NCI-H2227 (cell line): ENCODE results near the gene WDR45.

ENCODE experiments used
- DNase-seq: peaks from one replicate; lab custom pipeline; 2025; ENCODE audit not compliant: unreplicated experiment; lab: John Stamatoyannopoulos, UW

The WDR45 gene

DNA sequence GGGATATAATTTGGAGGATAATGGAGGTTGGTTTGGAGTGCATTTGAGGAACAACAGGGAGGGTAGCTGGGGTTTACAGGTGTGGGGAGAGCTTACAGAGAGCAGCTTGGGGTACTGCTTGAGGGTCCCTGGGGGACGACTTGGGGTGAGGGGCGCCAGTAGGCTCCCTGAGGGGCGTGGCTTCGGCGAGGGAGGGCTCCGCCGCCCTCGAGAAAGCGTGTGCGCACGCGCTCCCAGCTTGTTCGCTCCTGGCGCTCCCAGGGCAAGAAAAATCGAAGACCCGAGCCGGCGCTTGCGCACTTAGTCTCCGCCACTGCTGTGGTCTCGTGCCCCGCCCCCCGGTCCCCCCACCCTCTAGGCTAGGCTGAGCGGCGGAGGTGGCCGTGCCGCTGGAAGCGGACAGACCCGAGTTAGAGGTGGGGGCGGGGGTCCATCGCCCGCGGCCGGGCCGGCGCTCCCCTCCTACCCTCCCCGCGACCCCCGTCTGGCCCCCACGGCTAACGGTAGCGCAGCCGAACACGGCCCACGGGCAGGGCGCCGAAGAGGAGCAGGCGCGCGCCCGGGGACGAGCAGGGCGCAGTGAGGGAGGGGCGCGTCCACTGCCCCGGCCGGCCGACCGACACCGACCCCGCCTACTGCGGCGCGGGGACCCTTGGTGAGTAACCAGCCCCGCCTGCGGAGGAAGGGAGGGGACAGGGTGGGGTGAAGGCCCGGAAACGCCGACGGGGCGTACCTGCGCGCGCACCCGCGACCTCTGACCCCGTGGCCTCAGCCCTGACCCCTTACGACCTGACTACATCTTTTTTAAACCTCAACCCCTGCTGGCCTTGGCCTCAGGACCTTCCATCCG is 26.2 kb downstream of the WDR45 start:
- peak; percentile 98 for DNase-seq

DNA sequence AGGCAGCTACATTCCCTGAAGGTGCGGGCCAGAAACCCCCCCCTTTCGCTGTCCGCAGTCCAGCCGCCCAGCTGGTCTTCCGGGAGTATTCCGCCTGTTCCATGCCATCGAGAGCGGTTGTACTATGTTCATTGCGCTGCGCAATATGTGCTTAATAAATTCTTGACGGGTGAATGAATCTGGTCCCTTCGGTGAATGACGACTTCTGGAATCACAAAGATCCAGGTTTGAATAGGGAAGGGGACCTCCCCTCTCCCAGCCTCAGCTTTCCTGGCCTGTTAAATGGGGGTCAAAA is 35.8 kb downstream of the WDR45 start:
- no peak for DNase-seq

DNA sequence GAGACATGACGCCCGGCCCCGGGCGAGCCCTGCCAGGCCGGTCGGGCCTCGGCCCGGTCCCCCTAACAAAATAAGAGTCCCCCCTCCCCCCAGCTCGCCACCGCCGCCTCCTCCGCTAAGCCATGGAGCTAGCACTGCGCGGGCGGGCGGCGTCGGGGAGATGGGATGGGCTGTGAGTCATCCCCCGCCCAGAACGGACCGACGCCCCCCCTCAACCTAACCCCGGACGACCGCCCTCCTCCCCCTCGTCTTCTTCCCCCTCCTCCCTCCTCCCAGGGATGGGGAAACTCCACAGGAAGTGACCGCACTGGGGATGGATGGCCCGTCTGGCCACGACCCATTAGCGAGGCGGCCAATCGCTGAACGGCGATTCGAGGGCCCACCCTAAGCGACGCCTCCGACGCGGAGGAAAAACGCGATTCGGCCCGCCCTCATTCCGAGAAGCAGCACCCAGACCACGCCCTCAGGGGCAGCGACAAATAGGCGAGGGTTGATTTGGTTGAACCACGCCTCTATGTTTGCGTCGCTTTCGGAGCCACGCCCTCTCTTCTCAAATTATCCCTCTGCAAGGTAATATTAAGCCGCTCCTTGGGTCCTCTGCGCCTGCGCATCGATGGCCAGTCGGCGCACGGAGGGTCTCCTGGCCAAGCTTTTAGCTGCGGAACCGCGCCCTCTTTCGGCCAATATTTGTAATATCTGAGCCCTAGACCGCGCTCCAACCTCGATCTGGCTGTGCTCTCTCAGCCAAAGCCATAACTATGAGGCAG is 36.3 kb downstream of the WDR45 start, which contains the start of gene TFE3:
Gene TFE3, minus strand, starts transcription at position 138 of the 767 bp plus-strand sequence. Its CDS starts 131 bp downstream, at position 7.
- peak; percentile 100 for DNase-seq

DNA sequence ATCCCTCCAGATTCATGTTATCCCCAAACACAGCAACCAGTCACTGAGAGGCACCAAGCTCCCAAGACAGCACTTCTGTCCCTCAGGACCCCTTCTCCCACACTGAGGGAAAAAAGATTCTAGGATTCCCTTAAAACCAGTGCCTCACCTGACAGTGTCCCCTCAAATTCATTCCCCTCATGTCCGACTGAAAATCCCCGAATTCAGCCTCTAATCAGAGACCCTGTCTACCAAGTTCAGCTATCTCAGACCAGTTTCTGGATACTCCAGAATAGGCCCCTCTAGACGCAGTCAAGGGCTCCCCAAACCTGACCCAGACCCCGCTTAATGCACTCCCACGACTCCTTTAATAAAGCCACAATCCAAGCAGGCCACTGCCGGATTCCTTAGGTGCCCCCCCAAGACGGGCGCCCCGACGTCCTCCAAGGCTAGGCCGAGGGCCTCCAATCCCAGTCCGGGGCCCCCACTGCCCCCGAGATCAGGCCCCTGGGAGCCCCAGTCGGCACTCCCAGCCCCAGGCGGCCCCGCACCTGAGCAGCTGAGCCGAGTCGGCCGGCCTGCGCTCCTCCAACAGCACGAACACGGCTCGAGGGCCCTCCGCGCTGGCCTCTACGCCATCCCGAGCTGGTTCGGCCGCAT is 37.0 kb downstream of the WDR45 start:
- no peak for DNase-seq

DNA sequence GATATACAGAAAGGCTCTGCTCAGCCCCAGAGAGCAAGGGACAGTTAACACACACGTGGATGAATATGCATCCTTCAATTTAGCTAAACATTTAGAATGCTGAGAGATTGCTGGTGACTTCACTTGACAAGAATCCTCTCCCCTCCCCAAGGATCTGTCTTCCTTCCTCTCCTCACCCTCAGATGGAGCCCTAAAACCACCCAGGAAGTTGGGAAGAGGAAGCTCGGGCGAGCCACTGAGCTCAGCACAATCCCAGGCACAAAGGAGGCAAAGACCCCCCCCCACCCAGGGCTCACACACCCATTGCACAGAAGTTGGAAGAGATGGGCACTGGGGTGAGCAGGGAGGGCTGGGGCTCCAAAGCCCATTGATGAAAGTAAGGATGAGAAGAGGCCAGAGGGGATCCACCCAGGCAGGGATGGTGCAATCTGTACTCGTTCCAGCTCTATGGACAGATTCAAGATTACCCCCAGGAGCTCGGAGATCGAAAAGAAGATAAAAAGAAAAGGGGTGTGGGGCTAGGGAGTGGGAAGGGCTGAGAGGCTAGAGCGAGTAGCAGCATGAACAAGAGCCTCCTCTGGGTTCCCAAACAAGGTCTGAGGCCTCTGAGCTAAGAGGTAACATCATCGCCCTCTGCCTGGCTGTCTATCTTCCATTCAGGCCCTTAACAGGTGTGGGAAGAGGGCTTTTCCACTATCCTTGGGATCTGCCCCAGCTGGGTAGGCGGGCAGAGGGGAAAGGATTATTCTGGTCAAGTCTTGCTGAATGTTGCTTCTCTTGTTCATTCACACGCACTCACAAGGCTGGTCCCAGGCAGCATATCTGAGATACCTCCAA is 37.7 kb downstream of the WDR45 start:
- DNase-seq = peak; percentile 29

DNA sequence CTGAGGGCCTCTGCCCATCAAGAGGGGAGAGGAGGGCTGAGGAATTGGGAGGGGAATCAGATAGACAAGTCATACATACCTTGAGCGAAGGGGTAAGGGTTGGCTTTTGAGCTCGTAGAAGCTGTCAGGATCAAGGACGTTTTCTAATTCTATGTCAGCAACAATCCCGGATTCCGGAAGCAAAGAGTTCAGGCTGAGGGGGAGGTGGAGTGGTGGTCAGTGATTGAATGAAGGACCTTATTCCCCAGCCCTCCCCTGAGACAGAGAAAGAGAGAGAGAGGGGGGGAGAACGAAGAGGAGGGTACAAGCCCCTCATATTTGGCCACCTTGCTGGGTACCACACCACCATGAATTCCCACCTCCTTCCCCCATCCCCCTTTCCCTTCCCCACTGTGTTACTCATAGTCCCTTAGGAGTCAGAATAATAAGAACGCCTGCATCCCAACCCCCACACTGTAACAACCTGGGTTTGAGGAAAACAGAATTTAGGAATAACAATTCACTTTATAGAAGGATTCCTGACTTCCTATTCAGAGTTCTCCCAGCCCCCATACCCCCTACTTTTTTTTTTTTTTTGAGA is 39.2 kb downstream of the WDR45 start:
- no peak for DNase-seq

DNA sequence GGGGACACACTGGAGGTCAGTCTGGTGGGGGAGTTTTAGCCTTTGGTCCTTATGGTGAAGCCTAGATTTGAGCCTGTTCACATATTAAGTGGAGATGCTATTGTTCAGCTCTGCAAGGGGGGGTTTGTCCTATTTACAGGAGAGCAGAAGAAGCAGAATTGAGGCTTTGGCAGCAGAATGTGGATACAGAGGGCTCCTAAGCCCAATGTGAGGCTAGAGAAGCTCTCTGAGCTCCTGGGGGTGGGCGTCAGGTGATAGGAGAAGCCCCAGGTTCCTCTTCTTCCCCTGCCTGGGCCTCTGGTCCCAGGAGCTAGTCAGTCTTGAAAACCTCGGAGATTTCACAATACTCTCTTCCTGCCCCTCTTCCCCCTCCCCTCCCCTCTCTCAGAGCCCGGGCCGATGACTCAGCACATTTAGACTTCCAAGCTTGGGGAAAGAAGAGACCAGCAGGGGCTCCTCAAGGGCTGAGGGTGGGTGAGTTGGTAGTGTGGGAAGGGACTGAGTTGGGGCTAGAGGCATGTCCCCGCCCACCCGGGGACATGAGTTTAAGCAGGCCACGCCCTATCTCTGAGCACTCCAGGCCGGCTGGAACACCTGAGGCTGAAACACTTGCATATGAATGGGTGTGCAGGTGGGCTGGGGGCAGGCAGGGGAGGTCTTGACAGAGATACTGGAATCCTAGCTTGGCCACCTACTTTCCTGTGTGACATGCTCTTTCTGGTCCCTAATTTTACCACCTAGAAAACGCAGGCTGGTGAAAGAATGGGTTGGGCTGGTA is 39.9 kb downstream of the WDR45 start:
- DNase-seq = peak; percentile 92

DNA sequence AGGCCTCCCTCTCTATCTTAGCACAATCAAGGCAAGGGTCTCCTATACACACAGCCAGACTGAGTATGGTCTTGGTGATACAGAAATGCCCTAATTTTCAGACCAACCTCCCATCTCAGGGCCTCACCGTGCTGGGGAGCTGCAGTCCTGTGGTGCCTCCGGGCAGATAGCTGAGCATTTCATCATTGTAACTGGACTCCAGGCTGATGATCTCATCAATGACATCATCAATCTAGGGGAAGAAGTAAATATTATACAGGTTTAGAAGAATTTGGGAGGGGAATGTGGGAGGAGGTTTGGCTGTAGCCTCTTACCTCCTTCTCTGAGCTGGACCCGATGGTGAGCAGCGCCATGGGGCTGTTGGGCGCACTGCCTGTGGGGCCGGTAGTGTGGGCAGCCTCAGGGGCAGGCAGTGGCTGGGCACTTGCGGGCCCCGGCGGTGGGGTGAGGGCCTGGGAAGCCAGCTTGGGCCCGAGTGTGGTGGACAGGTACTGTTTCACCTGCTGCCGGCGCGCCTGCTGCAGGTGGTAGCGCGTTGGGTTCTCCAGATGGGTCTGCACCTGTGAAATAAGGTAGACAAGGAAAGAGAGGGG is 41.7 kb downstream of the WDR45 start:
- DNase-seq = no peak

DNA sequence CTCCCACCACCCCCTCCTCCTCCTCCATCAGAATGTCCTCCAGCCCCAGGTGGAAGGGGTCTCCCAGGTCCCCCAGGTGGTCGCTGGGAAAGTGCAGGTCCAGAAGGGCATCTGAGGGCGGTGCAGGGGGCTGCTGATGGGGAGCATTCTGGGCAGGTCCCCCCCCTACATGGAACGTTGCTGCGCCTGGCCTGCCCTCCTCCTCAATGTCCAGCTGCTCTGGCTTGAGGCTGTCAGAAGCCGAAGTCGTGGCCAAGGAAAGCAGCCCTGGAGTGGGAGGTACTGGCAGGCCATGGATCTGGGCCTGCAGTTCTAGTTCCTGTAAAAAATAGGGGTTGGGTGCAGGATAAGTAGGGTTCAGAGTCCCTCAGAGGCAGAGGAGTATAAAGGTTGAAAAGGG is 49.4 kb downstream of the WDR45 start:
- DNase-seq = no peak

DNA sequence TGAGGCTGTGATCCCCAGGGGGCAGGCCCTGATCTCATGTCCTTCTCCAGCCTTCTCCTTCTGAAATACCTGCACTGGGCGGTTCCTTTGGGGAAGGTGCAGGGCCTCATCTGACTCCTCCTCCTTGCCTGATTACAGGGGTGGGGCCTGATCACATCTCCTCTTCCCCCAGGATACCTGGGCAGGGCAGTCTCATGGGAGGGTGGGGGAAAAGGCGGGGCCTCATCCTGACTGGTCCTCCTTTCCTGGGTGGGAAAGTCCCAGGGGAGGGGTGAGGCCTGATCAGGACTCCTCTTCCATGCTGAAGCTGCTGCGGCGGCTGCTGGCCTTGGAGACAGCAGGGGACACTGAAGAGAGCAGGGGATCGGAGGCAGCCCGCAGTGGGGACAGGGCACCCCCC is 49.8 kb downstream of the WDR45 start:
- DNase-seq = no peak
